ENCODE data around the gene ADAMTS14.

ADAMTS14 gene

GRCh38 chr10:70684374-70684773 is 12.1 kb downstream of the ADAMTS14 start:
- no peak for TF ChIP-seq CTCF (IDR thresholded peaks at IDR 0.05)

- no peak for TF ChIP-seq CTCF (IDR thresholded peaks at IDR 0.05)
These were observed 12.6 kb downstream of the ADAMTS14 start for GRCh38 chr10:70684839-70685454.

- no peak for TF ChIP-seq CTCF (IDR thresholded peaks at IDR 0.05)
These were observed 13.2 kb downstream of the ADAMTS14 start for GRCh38 chr10:70685455-70685911.

GRCh38 chr10:70688828-70689227 is 16.5 kb downstream of the ADAMTS14 start:
- no peak for TF ChIP-seq CTCF (IDR thresholded peaks at IDR 0.05)

GRCh38 chr10:70689661-70690060 is 17.4 kb downstream of the ADAMTS14 start:
- no peak for TF ChIP-seq CTCF (IDR thresholded peaks at IDR 0.05)

GRCh38 chr10:70690589-70690988 is 18.3 kb downstream of the ADAMTS14 start:
- TF ChIP-seq CTCF (IDR thresholded peaks at IDR 0.05), result no peak

- no peak for TF ChIP-seq CTCF (IDR thresholded peaks at IDR 0.05)
These were observed 19.3 kb downstream of the ADAMTS14 start for GRCh38 chr10:70691611-70692010.
